Kidney (tissue), 14 donors: ENCODE measurements around the gene FGFR2. TPM values are rescaled to one million over a fixed set of nuclear protein-coding genes. Genes with fewer than 3 reads are reported as not detected.

Experiments used
- DNase-seq, 5 donors: peaks; one replicate each; pipeline ENCODE4 v3.0.0-alpha.2; 2013 to 2020
- FAIRE-seq: peaks from 2 replicates; lab custom pipeline; 2012; peaks lifted over from hg19 to GRCh38; lab: Jason Lieb, UNC
- H3K27ac ChIP-seq, 2 donors: one replicate each; pipeline ENCODE4 v1.7.0; 2013; ENCODE audit warnings: low read depth in 2 of 2, low read length in 2 of 2, inconsistent platforms in 1 of 2
- H3K27me3 ChIP-seq: one replicate; pipeline ENCODE4 v1.7.1; 2013; ENCODE audit warnings: low read length, inconsistent platforms; ENCODE audit not compliant: control insufficient read depth, insufficient read depth
- H3K36me3 ChIP-seq, 3 donors: one replicate each; pipeline versions ENCODE4 v1.7.0 to v1.7.1; 2013; ENCODE audit warnings: low read length in 3 of 3, control low read depth in 1 of 3, inconsistent platforms in 1 of 3; ENCODE audit not compliant: insufficient read depth in 3 of 3, control insufficient read depth in 2 of 3
- H3K4me1 ChIP-seq, 3 donors: one replicate each; pipeline versions ENCODE4 v1.7.0 to v1.7.1; 2013; ENCODE audit warnings: low read length in 3 of 3, inconsistent platforms in 1 of 3, low read depth in 1 of 3; ENCODE audit not compliant: control insufficient read depth in 2 of 3, insufficient read depth in 2 of 3
- H3K4me3 ChIP-seq, 3 donors: one replicate each; pipeline versions ENCODE4 v1.7.0 to v1.8.1; 2013; ENCODE audit warnings: low read length in 3 of 3, control low read depth in 1 of 3, inconsistent platforms in 1 of 3
- H3K9ac ChIP-seq, 3 donors: one replicate each; pipeline versions ENCODE4 v1.7.0 to v1.7.1; 2013; ENCODE audit warnings: low read length in 3 of 3, control low read depth in 1 of 3, inconsistent platforms in 1 of 3
- H3K9me3 ChIP-seq, 3 donors: one replicate each; pipeline versions ENCODE4 v1.7.0 to v1.7.1; 2013; ENCODE audit warnings: low read length in 3 of 3, control low read depth in 1 of 3, inconsistent platforms in 1 of 3; ENCODE audit not compliant: control insufficient read depth in 2 of 3, insufficient read depth in 1 of 3
- intact Hi-C: fragments of 100-400 bp; cut with DNase I; formaldehyde crosslinking; loops from one replicate; pipeline ENCODE4 v1.11.1; 2022
- polyA plus RNA-seq: library from polyadenylated mRNA; stranded (reverse); fragments of 350-450 nt; fragmentation: Illumina TruSeq; extraction: RNeasy Lipid Tissue Mini Kit (QIAGEN cat#74804); gene quantifications from one replicate; pipeline ENCODE4 v1.2.3, GENCODE V29; 2014; ENCODE audit warnings: low read depth, low replicate concordance; ENCODE audit not compliant: insufficient read depth
- total RNA-seq: library from RNA; stranded (reverse); fragmentation: NEBNext Ultra II Directional; extraction: Animal tissue kit (Norgen Biotek cat#: 25700); gene quantifications from one replicate; pipeline ENCODE4 v1.2.1, GENCODE V29; 2021
- TF ChIP-seq, protein P1 (sequence below): IDR thresholded peaks from 3 replicates; pipeline ENCODE4 v1.5.1; 2012; ENCODE audit warnings: mild to moderate bottlenecking, moderate library complexity, borderline replicate concordance; ENCODE audit not compliant: insufficient read depth; ENCODE audit errors: extremely low read depth
- donor health status: control.
- donor health status: control.
- donor health status: control.
- donor health status: control.
- donor health status: control.
- donor health status: DM: yes; HTN: yes; CAD: no.
- donor health status: Normal renal cell carcinoma (clear cell type).

The FGFR2 gene
- total and polyA plus RNA-seq, 2 donors from 2014 or later, result 20.2 to 59.4 TPM

DNA sequence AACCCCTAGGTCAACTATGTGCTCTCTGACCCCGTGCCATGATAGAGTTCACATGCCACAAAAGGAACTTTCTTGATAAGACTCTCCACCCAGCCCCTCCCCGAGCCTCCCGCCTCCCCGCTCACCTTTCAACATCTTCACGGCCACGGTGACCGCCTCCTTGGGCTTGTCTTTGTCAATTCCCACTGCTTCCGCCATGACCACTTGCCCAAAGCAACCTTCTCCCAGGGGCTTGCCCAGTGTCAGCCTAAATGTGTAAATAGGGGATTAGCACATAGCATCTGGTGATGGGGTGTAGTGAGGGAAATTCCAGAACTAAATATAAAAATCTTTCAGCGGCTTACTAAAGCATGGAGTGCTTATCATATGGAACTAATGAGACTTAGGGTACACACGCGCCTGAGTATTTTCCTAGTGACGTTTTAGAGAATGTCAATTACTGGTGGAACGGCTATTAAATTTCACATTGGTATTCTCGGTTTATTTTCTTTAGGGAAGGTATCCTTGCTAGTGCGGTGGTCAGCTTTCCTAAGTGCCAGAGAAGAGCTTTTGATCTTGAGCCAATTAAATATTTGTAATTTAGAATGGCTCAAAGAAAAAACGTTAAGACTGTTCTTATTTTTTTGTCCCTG is 97.4 kb downstream of the FGFR2 start:
- intact Hi-C loops, result no loop called here
- no peak for FAIRE-seq
- no peaks in the 10 kb centered on the region for H3K27me3 ChIP-seq
- no peak overlapping the region for H3K9ac ChIP-seq
- peaks cover 0 to 13% (median 2%) of the 10 kb centered on the region in 3 donors for H3K36me3 ChIP-seq
- H3K9me3 ChIP-seq, result no peaks in the 10 kb centered on the region
- no peak overlapping the region for H3K27ac ChIP-seq
- DNase-seq, result peak in 4 of 5 donors; percentile 59 to 92 (median 78)
- TF ChIP-seq, protein P1, sequence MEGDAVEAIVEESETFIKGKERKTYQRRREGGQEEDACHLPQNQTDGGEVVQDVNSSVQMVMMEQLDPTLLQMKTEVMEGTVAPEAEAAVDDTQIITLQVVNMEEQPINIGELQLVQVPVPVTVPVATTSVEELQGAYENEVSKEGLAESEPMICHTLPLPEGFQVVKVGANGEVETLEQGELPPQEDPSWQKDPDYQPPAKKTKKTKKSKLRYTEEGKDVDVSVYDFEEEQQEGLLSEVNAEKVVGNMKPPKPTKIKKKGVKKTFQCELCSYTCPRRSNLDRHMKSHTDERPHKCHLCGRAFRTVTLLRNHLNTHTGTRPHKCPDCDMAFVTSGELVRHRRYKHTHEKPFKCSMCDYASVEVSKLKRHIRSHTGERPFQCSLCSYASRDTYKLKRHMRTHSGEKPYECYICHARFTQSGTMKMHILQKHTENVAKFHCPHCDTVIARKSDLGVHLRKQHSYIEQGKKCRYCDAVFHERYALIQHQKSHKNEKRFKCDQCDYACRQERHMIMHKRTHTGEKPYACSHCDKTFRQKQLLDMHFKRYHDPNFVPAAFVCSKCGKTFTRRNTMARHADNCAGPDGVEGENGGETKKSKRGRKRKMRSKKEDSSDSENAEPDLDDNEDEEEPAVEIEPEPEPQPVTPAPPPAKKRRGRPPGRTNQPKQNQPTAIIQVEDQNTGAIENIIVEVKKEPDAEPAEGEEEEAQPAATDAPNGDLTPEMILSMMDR, result no peak
- no peak overlapping the region for H3K4me3 ChIP-seq
- peaks cover 0 to 2% (median 0%) of the 10 kb centered on the region in 3 donors for H3K4me1 ChIP-seq

DNA sequence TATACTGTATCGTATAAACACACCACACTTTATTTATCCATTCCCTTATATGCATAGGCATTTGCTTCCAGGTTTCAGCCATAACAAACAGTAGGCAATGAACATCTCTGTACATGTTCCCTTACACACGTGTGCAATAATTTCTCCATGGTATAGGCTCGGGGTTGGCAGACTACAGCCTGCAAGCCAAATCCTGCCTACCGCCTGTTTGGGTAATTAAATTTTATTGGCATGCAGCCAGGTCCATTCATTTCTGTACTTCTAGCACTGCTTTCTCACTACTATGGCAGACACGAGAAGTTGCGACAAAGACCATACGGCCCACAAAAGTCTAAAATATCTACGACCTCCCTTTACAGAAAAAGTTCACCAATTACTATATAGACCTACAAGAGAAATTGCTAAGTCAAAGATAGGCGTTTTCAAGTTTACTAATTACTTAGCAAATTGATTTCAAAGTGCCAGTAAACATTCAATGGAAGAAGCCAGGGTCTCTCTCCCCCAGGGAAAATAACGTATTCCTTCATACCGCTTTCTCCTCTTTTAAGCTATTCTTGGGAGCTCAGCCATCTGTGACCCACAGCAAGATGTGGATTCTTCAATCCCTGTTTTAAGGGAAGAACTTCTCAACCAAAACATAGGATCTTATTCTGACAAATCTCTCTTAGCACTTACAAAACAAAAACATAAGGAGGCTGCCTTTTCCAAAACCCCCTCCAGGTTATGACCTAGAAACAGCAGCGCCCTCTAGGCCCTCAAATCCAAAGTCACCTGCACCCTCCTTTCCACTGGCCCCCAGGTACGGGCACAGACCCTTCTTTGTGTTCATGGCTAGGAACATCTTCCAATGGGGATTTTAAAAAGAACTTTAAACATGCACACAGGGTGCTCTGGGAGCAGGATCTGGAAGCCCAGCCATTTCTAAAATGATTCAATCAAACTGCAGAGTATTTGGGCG is 100.5 kb downstream of the FGFR2 start:
- Histone ChIP-seq H3K9me3 (no peaks in the 10 kb centered on the region), H3K9ac (no peak overlapping the region), H3K4me1 (peaks cover 2 to 4% (median 3%) of the 10 kb centered on the region in 3 donors), H3K36me3 (peaks cover 0 to 11% (median 2%) of the 10 kb centered on the region in 3 donors), H3K27me3 (no peaks in the 10 kb centered on the region), H3K27ac (no peak overlapping the region), H3K4me3 (no peak overlapping the region)
- TF ChIP-seq, protein P1, result no peak
- FAIRE-seq (no peak), DNase-seq (peak in 3 of 5 donors; percentile 41 to 74 (median 59))
- intact Hi-C loops, result no loop called here

DNA sequence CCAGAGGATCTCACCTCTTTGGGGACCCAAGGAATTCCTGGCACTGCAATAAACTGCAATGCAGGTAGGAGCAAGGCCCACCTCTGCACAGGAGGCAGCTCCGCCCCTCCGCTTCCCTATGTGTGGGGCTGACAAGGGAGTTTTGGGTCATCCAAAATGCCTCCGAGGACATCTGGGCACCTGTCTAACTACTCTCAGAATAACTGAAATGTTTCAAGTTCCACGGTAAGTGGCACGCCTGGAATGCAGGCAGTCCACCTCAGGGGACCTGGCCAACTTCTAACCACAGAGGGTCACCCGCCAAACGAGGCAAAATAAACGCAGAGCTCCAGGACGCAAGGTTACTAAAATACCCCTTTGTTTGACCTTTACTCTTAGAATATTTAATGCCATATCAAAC is 102.5 kb downstream of the FGFR2 start:
- H3K36me3 ChIP-seq, result peaks cover 0 to 6% (median 0%) of the 10 kb centered on the region in 3 donors
- peak overlapping the region; percentile 56 to 69 for H3K27ac ChIP-seq
- no peaks in the 10 kb centered on the region for H3K27me3 ChIP-seq
- FAIRE-seq, result no peak
- no peak overlapping the region for H3K4me3 ChIP-seq
- H3K4me1 ChIP-seq, result peaks cover 0 to 4% (median 3%) of the 10 kb centered on the region in 3 donors
- TF ChIP-seq, protein P1, result no peak
- no peak overlapping the region for H3K9ac ChIP-seq
- H3K9me3 ChIP-seq, result no peaks in the 10 kb centered on the region
- peak in 1 of 5 donors; percentile 29 for DNase-seq
- intact Hi-C loops, result no loop called here
